Measurements from ENCODE around the gene MASP1. TPM values are rescaled to one million over a fixed set of nuclear protein-coding genes. Genes with fewer than 3 reads are reported as not detected.

The MASP1 gene, protein sequence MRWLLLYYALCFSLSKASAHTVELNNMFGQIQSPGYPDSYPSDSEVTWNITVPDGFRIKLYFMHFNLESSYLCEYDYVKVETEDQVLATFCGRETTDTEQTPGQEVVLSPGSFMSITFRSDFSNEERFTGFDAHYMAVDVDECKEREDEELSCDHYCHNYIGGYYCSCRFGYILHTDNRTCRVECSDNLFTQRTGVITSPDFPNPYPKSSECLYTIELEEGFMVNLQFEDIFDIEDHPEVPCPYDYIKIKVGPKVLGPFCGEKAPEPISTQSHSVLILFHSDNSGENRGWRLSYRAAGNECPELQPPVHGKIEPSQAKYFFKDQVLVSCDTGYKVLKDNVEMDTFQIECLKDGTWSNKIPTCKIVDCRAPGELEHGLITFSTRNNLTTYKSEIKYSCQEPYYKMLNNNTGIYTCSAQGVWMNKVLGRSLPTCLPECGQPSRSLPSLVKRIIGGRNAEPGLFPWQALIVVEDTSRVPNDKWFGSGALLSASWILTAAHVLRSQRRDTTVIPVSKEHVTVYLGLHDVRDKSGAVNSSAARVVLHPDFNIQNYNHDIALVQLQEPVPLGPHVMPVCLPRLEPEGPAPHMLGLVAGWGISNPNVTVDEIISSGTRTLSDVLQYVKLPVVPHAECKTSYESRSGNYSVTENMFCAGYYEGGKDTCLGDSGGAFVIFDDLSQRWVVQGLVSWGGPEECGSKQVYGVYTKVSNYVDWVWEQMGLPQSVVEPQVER
- total RNA-seq = not detected in 2 replicates

DNA sequence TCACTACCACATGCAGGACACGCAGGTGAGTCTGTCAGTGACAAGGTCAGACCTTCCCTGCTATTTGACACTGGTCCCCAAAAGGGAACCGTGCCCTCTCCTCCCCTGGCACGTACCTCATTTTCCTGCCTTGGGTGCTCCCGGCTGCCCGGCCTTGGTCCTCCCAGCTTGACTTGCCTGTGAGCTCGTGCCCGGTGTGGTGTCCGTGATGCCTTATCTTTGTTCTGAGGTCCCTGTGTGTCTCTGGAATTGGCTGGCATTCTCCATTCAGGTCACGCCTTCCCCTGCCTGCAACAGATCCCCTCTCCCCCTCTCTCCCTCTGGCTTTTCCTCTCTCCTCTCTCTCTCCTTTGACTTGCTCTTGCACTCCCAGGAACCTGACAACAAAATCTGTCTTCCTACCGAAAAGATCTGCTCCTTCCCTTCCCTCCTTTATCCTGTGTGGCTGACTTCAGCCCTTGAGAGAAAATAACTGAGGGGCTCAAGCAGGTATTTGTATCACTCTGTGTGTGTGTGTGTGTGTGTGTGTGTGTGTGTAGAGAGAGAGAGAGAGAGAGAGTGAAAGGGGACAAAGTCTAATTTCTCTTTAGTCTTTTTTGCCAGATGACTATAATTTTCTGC lies at the start of gene MASP1:
TSS of gene MASP1 (minus strand) at position 226 of the 621 bp plus-strand sequence. CDS start at position 121, 105 bp downstream.
- intact Hi-C loops (cut with micrococcal nuclease) = no loop called here

GRCh38 chr3:187340578-187340977 lies 49.0 kb upstream of the MASP1 start:
- intact Hi-C loops (cut with micrococcal nuclease) = no loop called here

- intact Hi-C loops (cut with micrococcal nuclease) = no loop called here
Observed at GRCh38 chr3:187336322-187336721, 44.8 kb upstream of the MASP1 start.

DNA sequence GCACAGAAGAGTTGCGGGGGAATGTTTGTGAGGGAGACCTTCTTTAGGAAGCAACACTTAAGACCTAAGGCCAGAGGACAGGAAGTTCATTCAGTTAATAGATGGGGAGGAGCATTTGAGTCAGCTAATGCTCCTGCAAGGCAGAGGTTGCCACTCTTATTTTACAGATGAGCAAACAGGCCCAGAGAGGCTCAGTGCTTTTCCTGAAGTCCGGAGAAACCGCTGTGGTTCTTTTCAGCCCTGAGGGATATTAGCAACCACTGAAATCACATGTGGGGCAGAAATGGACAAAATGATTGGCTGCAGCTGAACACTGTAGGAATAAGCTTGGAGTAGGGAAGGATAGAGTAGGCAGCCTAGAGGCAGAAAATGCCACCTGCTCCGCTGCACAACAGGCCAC lies 43.4 kb upstream of the MASP1 start:
- intact Hi-C loops (cut with micrococcal nuclease) = no loop called here

GRCh38 chr3:187328691-187329090 lies 37.2 kb upstream of the MASP1 start:
- intact Hi-C loops (cut with micrococcal nuclease) = no loop called here

DNA sequence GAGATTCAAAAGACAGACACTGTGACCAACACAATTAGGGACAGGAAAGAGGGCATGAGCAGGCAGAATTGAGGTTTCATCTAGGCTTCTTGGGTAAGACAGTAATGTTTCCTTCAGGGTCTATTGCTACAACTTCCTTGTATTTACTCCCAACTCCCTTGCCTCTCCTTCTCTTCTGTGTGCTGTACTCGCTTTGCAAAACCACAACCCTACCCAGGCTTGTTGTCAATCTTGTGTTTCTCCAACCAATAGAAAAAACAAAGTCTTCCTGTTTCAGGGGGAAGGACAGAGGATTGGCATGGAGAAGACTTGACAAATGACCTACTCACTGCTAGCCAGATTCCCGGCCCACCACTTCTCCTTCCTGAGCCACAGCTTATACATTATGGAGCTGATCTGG lies 36.3 kb upstream of the MASP1 start:
- intact Hi-C loops (cut with micrococcal nuclease) = no loop called here

- intact Hi-C loops (cut with micrococcal nuclease) = no loop called here
Observed at GRCh38 chr3:187325632-187326031, 34.1 kb upstream of the MASP1 start.

DNA sequence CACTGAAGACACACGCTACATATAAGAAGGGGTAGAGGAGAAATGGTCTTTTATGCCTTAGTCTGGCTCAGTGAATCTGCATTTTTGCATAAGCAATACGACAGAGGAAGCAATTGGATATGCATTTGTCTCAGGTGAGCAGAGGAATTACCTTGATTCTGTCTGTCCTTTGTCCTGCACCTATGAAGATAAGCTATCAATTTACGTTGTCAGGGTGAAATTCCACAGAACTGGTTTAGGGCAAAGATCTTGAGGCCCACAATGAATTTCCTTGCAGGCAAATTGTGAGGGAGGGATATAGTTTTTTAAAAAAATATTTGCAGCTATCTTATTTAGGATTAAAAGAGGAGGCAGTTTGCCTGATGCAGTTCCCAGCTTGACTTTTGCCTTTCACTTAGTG lies 31.6 kb upstream of the MASP1 start:
- intact Hi-C loops (cut with micrococcal nuclease) = no loop called here

DNA sequence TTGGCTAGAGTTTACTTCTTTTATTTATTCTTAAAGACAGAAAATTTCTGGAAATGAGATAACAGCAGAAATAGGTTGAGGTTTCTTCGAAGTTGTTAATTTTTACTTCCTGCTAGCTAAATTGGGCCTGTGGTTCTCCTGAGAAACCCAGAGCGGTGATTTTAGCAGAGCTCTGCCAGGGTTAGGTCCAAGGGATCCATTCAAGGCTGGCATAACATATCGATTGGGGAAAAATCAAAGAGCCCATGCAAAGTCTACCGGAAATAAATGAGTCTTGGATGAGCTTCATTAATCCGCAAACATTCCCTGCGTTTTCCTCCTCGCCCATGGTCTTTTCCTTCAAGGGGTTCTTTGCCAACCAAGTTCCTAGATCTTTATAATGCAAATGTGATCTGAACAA lies 30.8 kb upstream of the MASP1 start:
- intact Hi-C loops (cut with micrococcal nuclease) = no loop called here

GRCh38 chr3:187321766-187322165 lies 30.2 kb upstream of the MASP1 start:
- intact Hi-C loops (cut with micrococcal nuclease) = no loop called here

GRCh38 chr3:187319699-187320302 lies 28.3 kb upstream of the MASP1 start:
- intact Hi-C loops (cut with micrococcal nuclease) = loop anchor here (1.0 to 5.0 kb wide), 8 partner anchors 48 to 1828 kb away; partner anchors contain the start of gene RTP4

- intact Hi-C loops (cut with micrococcal nuclease) = loop anchor here (1.0 to 5.0 kb wide), 8 partner anchors 49 to 1829 kb away; partner anchors contain the start of gene RTP4
Observed at GRCh38 chr3:187318819-187319616, 27.5 kb upstream of the MASP1 start.

DNA sequence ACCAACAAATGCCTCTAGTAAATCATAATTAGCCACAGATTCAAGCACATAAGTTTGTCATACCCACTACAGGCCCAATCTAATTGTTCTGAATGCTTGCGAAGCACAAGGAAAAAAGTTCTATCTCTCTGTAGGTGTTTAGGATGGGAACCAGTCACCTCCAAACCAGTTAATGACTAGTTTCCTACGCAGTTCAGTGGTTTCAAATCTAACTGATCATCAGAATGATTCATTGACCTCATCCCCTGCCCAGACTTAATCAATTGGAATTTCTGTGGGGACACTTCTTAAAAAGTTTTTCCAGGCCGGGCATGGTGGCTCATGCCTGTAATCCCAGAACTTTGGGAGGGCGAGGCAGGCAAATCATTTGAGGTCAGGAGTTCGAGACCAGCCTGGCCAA lies 24.3 kb upstream of the MASP1 start:
- intact Hi-C loops (cut with micrococcal nuclease) = loop anchor here (5.0 kb wide), 1 partner anchor 136 kb away; no protein-coding TSS in a partner anchor

GRCh38 chr3:187314176-187314575 lies 22.6 kb upstream of the MASP1 start:
- intact Hi-C loops (cut with micrococcal nuclease) = no loop called here

GRCh38 chr3:187310954-187311470 lies 19.5 kb upstream of the MASP1 start:
- intact Hi-C loops (cut with micrococcal nuclease) = no loop called here

GRCh38 chr3:187310226-187310625 lies 18.7 kb upstream of the MASP1 start:
- intact Hi-C loops (cut with micrococcal nuclease) = no loop called here

- intact Hi-C loops (cut with micrococcal nuclease) = no loop called here
Observed at GRCh38 chr3:187305881-187306280, 14.3 kb upstream of the MASP1 start.

GRCh38 chr3:187299611-187300010 lies 8.1 kb upstream of the MASP1 start:
- intact Hi-C loops (cut with micrococcal nuclease) = no loop called here

GRCh38 chr3:187296911-187297310 lies 5.4 kb upstream of the MASP1 start:
- intact Hi-C loops (cut with micrococcal nuclease) = no loop called here

DNA sequence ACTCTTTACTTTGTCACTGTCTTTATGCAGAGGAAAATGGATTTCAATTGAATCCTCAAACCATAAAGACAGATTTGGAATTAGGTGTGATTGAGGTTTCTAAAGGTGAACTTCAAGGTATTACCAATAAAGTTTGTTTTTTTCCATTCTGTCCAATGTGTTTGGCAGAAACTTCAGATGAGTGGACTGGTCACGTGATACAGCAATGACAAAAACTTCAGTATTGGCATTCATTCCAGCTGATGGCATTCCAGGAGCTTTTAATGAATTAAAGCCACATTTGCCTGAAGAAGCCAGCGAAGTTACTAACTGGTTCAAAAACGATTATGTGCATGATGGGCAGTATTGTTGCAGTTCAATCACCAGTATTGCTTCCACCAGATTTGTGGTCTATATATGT lies 4.5 kb upstream of the MASP1 start:
- intact Hi-C loops (cut with micrococcal nuclease) = no loop called here

Data from T-helper 1 cell treated with Interleukin-12 subunit alpha and Interleukin-12 subunit beta and Interleukin-4 antibody, amounts not matched to agents 30 ng/mL and 1 ng/mL, for 36 hours (primary cell).